ENCODE results near the gene COPS3. TPM values are rescaled to one million over a fixed set of nuclear protein-coding genes. Genes with fewer than 3 reads are reported as not detected.

COPS3 gene
- total RNA-seq, 1 donor, result 103 TPM

DNA sequence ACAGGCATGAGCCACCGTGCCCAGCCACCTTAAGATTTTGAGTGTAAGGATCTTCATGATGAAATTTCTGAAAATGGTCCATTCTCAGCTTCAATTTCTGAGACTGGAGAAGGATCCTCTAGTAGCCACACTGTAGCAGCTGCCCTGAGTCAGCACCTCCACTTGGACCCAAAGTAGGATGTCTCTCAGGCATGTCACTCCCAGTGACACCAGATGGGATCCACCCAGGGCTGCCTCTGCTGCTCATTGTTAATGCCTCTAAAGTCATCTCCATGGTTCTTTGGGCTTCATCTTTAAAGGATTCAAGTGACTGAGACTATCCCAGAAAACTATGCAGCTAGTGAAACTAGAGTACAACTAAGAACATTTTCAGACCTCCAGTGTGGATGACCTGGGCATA is 82.8 kb downstream of the COPS3 start:
- DNase-seq (ENCODE audit: low read depth in 2 of 3, low spot score in 2 of 3), result no peak

DNA sequence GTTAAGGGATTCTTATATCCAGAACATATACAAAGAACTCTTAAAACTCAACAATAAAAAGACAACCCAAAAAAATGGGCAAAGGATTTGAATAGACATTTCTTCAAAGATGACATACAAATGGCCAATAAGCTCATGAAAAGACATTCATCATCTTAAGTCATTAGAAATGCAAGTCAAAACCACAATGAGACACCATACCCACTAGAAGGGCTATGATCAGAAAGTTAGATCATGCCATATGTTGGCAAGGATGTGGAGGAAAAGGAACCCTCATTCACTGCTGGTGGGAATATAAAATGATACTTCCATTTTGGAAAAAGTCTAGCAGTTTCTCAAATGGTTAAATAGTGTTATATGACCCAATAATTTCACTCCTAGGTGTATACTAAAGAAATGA is 84.3 kb downstream of the COPS3 start:
- no peak for DNase-seq (ENCODE audit: low read depth in 2 of 3, low spot score in 2 of 3)

Other genes with a start within 250 kb of the COPS3 start
- 127 TPM for gene MPRIP, start 238.8 kb downstream of the COPS3 start, total RNA-seq
- 5.1 TPM for gene PLD6, start 74.9 kb downstream of the COPS3 start, total RNA-seq
- 33.9 TPM for gene FLCN, start 44.1 kb downstream of the COPS3 start, total RNA-seq
- gene NT5M, start 22.1 kb upstream of the COPS3 start, total RNA-seq, result 32.0 TPM
- gene MED9, start 195.8 kb upstream of the COPS3 start, total RNA-seq, result 24.5 TPM
- gene RASD1, start 215.1 kb upstream of the COPS3 start, total RNA-seq, result 3.0 TPM